ENCODE data around the gene DENND2A.

DNA sequence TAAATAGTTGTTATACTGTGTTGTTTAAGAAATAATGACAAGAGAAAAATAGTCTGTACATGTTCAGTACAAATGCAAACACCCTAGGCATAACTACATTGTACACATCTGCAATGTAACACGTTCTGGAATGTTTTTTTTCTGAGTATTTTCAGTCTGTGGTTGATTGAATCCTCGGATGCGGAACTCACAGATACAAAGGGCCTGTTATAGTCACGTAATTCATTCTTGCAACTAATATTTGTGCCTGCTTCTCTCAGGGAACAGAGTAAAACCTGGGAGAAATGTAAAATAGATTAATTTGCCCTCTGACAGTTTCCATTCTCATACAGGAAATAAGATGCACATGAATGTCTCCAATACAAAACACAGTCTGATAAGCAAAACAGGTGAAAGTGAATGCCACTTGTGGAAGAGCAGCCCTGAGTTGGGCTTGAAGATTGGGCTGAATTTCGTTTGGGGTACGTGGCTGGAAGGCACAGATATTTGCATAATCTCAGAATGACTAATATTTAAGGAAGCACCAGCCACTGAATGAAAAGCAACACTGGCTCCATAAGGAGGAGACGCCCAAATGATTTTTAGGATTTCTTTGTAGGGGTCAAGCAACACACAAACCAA, 19.1 kb downstream of the DENND2A start:
- TF ChIP-seq, protein P1, sequence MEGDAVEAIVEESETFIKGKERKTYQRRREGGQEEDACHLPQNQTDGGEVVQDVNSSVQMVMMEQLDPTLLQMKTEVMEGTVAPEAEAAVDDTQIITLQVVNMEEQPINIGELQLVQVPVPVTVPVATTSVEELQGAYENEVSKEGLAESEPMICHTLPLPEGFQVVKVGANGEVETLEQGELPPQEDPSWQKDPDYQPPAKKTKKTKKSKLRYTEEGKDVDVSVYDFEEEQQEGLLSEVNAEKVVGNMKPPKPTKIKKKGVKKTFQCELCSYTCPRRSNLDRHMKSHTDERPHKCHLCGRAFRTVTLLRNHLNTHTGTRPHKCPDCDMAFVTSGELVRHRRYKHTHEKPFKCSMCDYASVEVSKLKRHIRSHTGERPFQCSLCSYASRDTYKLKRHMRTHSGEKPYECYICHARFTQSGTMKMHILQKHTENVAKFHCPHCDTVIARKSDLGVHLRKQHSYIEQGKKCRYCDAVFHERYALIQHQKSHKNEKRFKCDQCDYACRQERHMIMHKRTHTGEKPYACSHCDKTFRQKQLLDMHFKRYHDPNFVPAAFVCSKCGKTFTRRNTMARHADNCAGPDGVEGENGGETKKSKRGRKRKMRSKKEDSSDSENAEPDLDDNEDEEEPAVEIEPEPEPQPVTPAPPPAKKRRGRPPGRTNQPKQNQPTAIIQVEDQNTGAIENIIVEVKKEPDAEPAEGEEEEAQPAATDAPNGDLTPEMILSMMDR (IDR thresholded peaks at IDR 0.05) = no peak
- TF ChIP-seq POLR2A (IDR thresholded peaks at IDR 0.05) = no peak

Measured in thyroid gland (tissue), 4 donors.